Spleen (tissue), 11 donors: ENCODE results near the gene NOTO. TPM values are rescaled to one million over a fixed set of nuclear protein-coding genes. Genes with fewer than 3 reads are reported as not detected.
A peak's percentile ranks its signal among the peaks of the same experiment; 100 is the strongest.
"Not testable (repeated sequence)": the region's sequence is repeated elsewhere in the genome, so short reads cannot be mapped to it uniquely, and the experiment has no call there.

Source experiments
- DNase-seq: peaks from one replicate; pipeline ENCODE4 v3.0.0-alpha.2; 2020
- H3K27ac ChIP-seq, 8 donors: fragments of 200-600 bp; sonication (generic) in 7 of 8; 1 replicate in 4 of 8; 2 replicates in 4 of 8; pipeline versions ENCODE4 v1.5.0 to v1.8.0; 2016 to 2021; ENCODE audit warnings: inconsistent platforms in 4 of 8, mild to moderate bottlenecking in 4 of 8, moderate library complexity in 1 of 8
- H3K27me3 ChIP-seq, 7 donors: fragments of 200-600 bp; sonication (generic) in 6 of 7; replicated peaks in 1 of 7; 1 replicate in 4 of 7; 2 replicates in 3 of 7; pipeline versions ENCODE4 v1.5.0 to v1.8.0; 2016 to 2021; ENCODE audit warnings: inconsistent platforms in 3 of 7, mild to moderate bottlenecking in 1 of 7
- H3K36me3 ChIP-seq, 6 donors: fragments of 200-600 bp; sonication (generic) in 5 of 6; 1 replicate in 4 of 6; 2 replicates in 2 of 6; pipeline versions ENCODE4 v1.5.0 to v1.8.0; 2016 to 2021; ENCODE audit warnings: inconsistent platforms in 2 of 6
- H3K4me1 ChIP-seq, 6 donors: fragments of 200-600 bp; sonication (generic) in 5 of 6; 1 replicate in 3 of 6; 2 replicates in 3 of 6; pipeline versions ENCODE4 v1.5.0 to v1.8.0; 2016 to 2021; ENCODE audit warnings: inconsistent platforms in 3 of 6
- H3K4me3 ChIP-seq, 8 donors: fragments of 200-600 bp; sonication (generic) in 7 of 8; 1 replicate in 4 of 8; 2 replicates in 4 of 8; pipeline versions ENCODE4 v1.5.0 to v1.8.0; 2016 to 2021; ENCODE audit warnings: inconsistent platforms in 4 of 8, mild to moderate bottlenecking in 4 of 8, moderate library complexity in 2 of 8
- H3K9me3 ChIP-seq, 8 donors: fragments of 200-600 bp; sonication (generic) in 7 of 8; 1 replicate in 4 of 8; 2 replicates in 4 of 8; pipeline versions ENCODE4 v1.5.0 to v1.8.0; 2016 to 2021; ENCODE audit warnings: inconsistent platforms in 4 of 8
- CTCF ChIP-seq, 11 experiments: fragments of 200-600 bp in 7 of 11; fragments of 450-650 bp in 4 of 11; sonication (generic) in 4 of 11; IDR thresholded peaks in 8 of 11; conservative IDR thresholded peaks in 3 of 11; 1 replicate in 7 of 11; 2 replicates in 4 of 11; pipeline versions ENCODE4 v1.4.0 to v1.8.0; 2016 to 2021; ENCODE audit warnings: antibody characterized with exemption in 11 of 11, inconsistent platforms in 4 of 11, mild to moderate bottlenecking in 1 of 11
- POLR2A ChIP-seq, 3 donors: fragments of 450-650 bp; IDR thresholded peaks; one replicate each; pipeline ENCODE4 v1.5.1; 2017; ENCODE audit warnings: antibody characterized with exemption in 3 of 3, mild to moderate bottlenecking in 1 of 3
- POLR2AphosphoS5 ChIP-seq, 3 donors: sonication (generic); formaldehyde crosslinking; IDR thresholded peaks; one replicate each; pipeline ENCODE4 v1.5.1; 2017; ENCODE audit warnings: antibody characterized with exemption in 3 of 3
- WGBS, 5 donors: extraction: QIAGEN DNeasy Blood & Tissue Kit in 3 of 5; methylation state at CpG; one replicate each; pipeline versions ENCODE4 v1.1.5 to v1.1.7; 2013 to 2018; 5-methylcytosine and 5-hydroxymethylcytosine counted together
- intact Hi-C: fragments of 100-400 bp; cut with DNase I; formaldehyde crosslinking; loops from one replicate; pipeline ENCODE4 v1.15.0; 2023; ENCODE audit warnings: low total_unique reads
- polyA plus RNA-seq, 3 donors: library from polyadenylated mRNA; stranded (reverse); fragments of 200-250 nt; gene quantifications; one replicate each; pipeline ENCODE4 v1.2.1, GENCODE V29; 2013
- total RNA-seq, 7 donors: library from RNA; depleted of rRNA in 3 of 7; stranded (reverse); fragments of >200 nt in 3 of 7; fragmentation: NEBNext Ultra II Directional in 4 of 7; extraction: Animal tissue kit (Norgen Biotek cat#: 25700) in 4 of 7; gene quantifications; one replicate each; pipeline versions ENCODE4 v1.1.0 to v1.2.1, GENCODE V29; 2016 to 2021
- donor health status: healthy with polysubstance abuse.
- donor health status: DM: no; HTN: no; CAD: no; lungs with moderate emphysema.
- donor health status: DM: no; HTN: no; CAD: no.
- donor health status: Bipolar disorder and iron deficiency.
- donor health status: healthy.
- donor health status: DM: no; HTN: no; CAD: no.
- donor health status: DM: yes; HTN: yes; CAD: no.

Gene NOTO
- total and polyA plus RNA-seq, 10 donors, result not detected

GRCh38 chr2:73163483-73164367, 38.6 kb upstream of the NOTO start:
- WGBS, 5 donors, result 56 to 65% (median 58%) methylated on average over 10 of the region's 10 CpGs
- Histone ChIP-seq H3K27me3 (peaks cover 0 to 26% (median 0%) of the 10 kb centered on the region in 7 donors), H3K36me3 (no peaks in the 10 kb centered on the region), H3K4me3 (no peak overlapping the region), H3K4me1 (peaks cover 0 to 4% (median 0%) of the 10 kb centered on the region in 6 donors), H3K27ac (no peak overlapping the region), H3K9me3 (no peaks in the 10 kb centered on the region)
- intact Hi-C loops, result loop anchor here (5.0 kb wide), 2 partner anchors 76 to 271 kb away; no protein-coding TSS in a partner anchor
- peak; percentile 82 for DNase-seq
- TF ChIP-seq CTCF (IDR thresholded peaks at IDR 0.05 in 8 of 11, conservative IDR thresholded peaks at IDR 0.05 in 3 of 11) (peak; percentile 64 to 92 (median 86)), POLR2AphosphoS5 (IDR thresholded peaks at IDR 0.05) (no peak)

- intact Hi-C loops, DNase-seq: not testable (repeated sequence)
- 71 to 96% (median 87%) methylated on average over 5 to 11 of the region's 11 CpGs for WGBS, 5 donors
These were observed 36.4 kb upstream of the NOTO start for GRCh38 chr2:73165978-73166377.

GRCh38 chr2:73166813-73167212, 35.6 kb upstream of the NOTO start:
- H3K27me3 ChIP-seq, result peaks cover 0 to 13% (median 0%) of the 10 kb centered on the region in 7 donors
- H3K27ac ChIP-seq, H3K4me3 ChIP-seq, H3K4me1 ChIP-seq, intact Hi-C loops, DNase-seq, H3K9me3 ChIP-seq, H3K36me3 ChIP-seq: not testable (repeated sequence)
- WGBS, 5 donors, result 63 to 86% (median 72%) methylated on average over 1 to 4 of the region's 8 CpGs

More at GRCh38 chr2:73165978-73166377, 36.4 kb upstream of the NOTO start:
- H3K4me3 ChIP-seq, H3K27ac ChIP-seq, H3K4me1 ChIP-seq, H3K9me3 ChIP-seq, H3K36me3 ChIP-seq: not testable (repeated sequence)
- peaks cover 0 to 13% (median 0%) of the 10 kb centered on the region in 7 donors for H3K27me3 ChIP-seq

GRCh38 chr2:73168348-73168747, 34.0 kb upstream of the NOTO start:
- H3K4me1 ChIP-seq, H3K9me3 ChIP-seq, H3K27ac ChIP-seq, H3K36me3 ChIP-seq, DNase-seq, intact Hi-C loops, H3K4me3 ChIP-seq: not testable (repeated sequence)
- H3K27me3 ChIP-seq, result peaks cover 0 to 18% (median 0%) of the 10 kb centered on the region in 7 donors

GRCh38 chr2:73170341-73170740, 32.0 kb upstream of the NOTO start:
- H3K4me3 ChIP-seq, H3K9me3 ChIP-seq, intact Hi-C loops, H3K4me1 ChIP-seq, H3K36me3 ChIP-seq, H3K27ac ChIP-seq, DNase-seq: not testable (repeated sequence)
- 62 to 94% (median 86%) methylated on average over 4 to 7 of the region's 7 CpGs for WGBS, 5 donors
- peaks cover 0 to 30% (median 8%) of the 10 kb centered on the region in 7 donors for H3K27me3 ChIP-seq

GRCh38 chr2:73172963-73173362, 29.4 kb upstream of the NOTO start:
- intact Hi-C loops, result no loop called here
- 72 to 83% (median 81%) methylated on average over 6 of the region's 6 CpGs for WGBS, 5 donors

More at GRCh38 chr2:73172963-73173362, 29.4 kb upstream of the NOTO start:
- H3K4me3 ChIP-seq, result no peak overlapping the region
- no peak overlapping the region for H3K27ac ChIP-seq
- no peaks in the 10 kb centered on the region for H3K9me3 ChIP-seq
- no peaks in the 10 kb centered on the region for H3K36me3 ChIP-seq
- DNase-seq, result no peak
- H3K4me1 ChIP-seq, result peaks cover 18 to 32% (median 28%) of the 10 kb centered on the region in 6 donors
- H3K27me3 ChIP-seq, result peaks cover 0 to 53% (median 24%) of the 10 kb centered on the region in 7 donors
- no peak for TF ChIP-seq CTCF (IDR thresholded peaks at IDR 0.05 in 8 of 11, conservative IDR thresholded peaks at IDR 0.05 in 3 of 11)
- TF ChIP-seq POLR2AphosphoS5 (IDR thresholded peaks at IDR 0.05), result no peak
- no peak for TF ChIP-seq POLR2A (IDR thresholded peaks at IDR 0.05)
